Smooth muscle cell (in vitro differentiated cells): ENCODE results near the gene GOSR2. TPM values are rescaled to one million over a fixed set of nuclear protein-coding genes. Genes with fewer than 3 reads are reported as not detected.

Experiments used
- DNase-seq: peaks from one replicate; lab custom pipeline; 2025; ENCODE audit not compliant: unreplicated experiment; lab: John Stamatoyannopoulos, UW
- H2AFZ ChIP-seq: fragments of 200-600 bp; sonication (generic); 2 replicates; pipeline ENCODE4 v1.6.0; 2016; ENCODE audit warnings: antibody characterized with exemption, low read depth, mild to moderate bottlenecking
- H3F3A ChIP-seq: fragments of 200-600 bp; sonication (generic); 2 replicates; pipeline ENCODE4 v1.6.0; 2017; ENCODE audit warnings: antibody characterized with exemption, low read depth
- H3K27ac ChIP-seq: fragments of 200-600 bp; sonication (generic); 2 replicates; pipeline ENCODE4 v1.5.1; 2016; ENCODE audit warnings: low read depth, mild to moderate bottlenecking
- H3K27me3 ChIP-seq: fragments of 200-600 bp; sonication (generic); 2 replicates; pipeline ENCODE4 v1.6.1; 2016; ENCODE audit warnings: low read depth, mild to moderate bottlenecking
- H3K36me3 ChIP-seq: fragments of 200-600 bp; sonication (generic); 2 replicates; pipeline ENCODE4 v1.5.1; 2016; ENCODE audit warnings: low read depth
- H3K4me1 ChIP-seq: fragments of 200-600 bp; sonication (generic); 2 replicates; pipeline ENCODE4 v1.5.1; 2016; ENCODE audit warnings: low read depth
- H3K4me2 ChIP-seq: fragments of 200-600 bp; sonication (generic); 2 replicates; pipeline ENCODE4 v1.6.0; 2016; ENCODE audit warnings: mild to moderate bottlenecking
- H3K4me3 ChIP-seq: fragments of 200-600 bp; sonication (generic); 2 replicates; pipeline ENCODE4 v1.5.1; 2016; ENCODE audit warnings: mild to moderate bottlenecking
- H3K79me2 ChIP-seq: fragments of 200-600 bp; sonication (generic); 2 replicates; pipeline ENCODE4 v1.6.0; 2016; ENCODE audit warnings: low read depth, mild to moderate bottlenecking
- H3K9ac ChIP-seq: fragments of 200-600 bp; sonication (generic); 2 replicates; pipeline ENCODE4 v1.6.0; 2016; ENCODE audit warnings: low read depth
- H3K9me3 ChIP-seq: fragments of 200-600 bp; sonication (generic); replicated peaks from 2 replicates; pipeline ENCODE4 v1.5.1; 2016; ENCODE audit warnings: low read depth
- H4K20me1 ChIP-seq: fragments of 200-600 bp; sonication (generic); 2 replicates; pipeline ENCODE4 v1.6.0; 2016; ENCODE audit warnings: low read depth
- whole genome bisulfite sequencing: methylation state at CpG from one replicate; pipeline ENCODE4 v1.1.7; 2016; ENCODE audit warnings: low lambda C conversion rate; 5-methylcytosine and 5-hydroxymethylcytosine counted together
- polyA plus RNA-seq: library from polyadenylated mRNA; unstranded; fragments of >200 nt; fragmentation: Nextera tagmentation; extraction: Ambion mirVana; gene quantifications from 2 replicates; pipeline ENCODE4 v1.2.1, GENCODE V29; 2016
- total RNA-seq: library from RNA; depleted of rRNA; stranded (reverse); fragments of >200 nt; gene quantifications from 2 replicates; pipeline ENCODE4 v1.2.3, GENCODE V29; 2014
- TF ChIP-seq, protein P1 (sequence below): fragments of 200-600 bp; sonication (generic); IDR thresholded peaks from 2 replicates; pipeline ENCODE4 v1.5.1; 2017; ENCODE audit warnings: borderline replicate concordance, mild to moderate bottlenecking, antibody characterized with exemption; ENCODE audit not compliant: insufficient read depth, poor library complexity, severe bottlenecking

The GOSR2 gene
- total and polyA plus RNA-seq, 2 experiments from 2014 or later = 38.0 to 64.5 TPM

DNA sequence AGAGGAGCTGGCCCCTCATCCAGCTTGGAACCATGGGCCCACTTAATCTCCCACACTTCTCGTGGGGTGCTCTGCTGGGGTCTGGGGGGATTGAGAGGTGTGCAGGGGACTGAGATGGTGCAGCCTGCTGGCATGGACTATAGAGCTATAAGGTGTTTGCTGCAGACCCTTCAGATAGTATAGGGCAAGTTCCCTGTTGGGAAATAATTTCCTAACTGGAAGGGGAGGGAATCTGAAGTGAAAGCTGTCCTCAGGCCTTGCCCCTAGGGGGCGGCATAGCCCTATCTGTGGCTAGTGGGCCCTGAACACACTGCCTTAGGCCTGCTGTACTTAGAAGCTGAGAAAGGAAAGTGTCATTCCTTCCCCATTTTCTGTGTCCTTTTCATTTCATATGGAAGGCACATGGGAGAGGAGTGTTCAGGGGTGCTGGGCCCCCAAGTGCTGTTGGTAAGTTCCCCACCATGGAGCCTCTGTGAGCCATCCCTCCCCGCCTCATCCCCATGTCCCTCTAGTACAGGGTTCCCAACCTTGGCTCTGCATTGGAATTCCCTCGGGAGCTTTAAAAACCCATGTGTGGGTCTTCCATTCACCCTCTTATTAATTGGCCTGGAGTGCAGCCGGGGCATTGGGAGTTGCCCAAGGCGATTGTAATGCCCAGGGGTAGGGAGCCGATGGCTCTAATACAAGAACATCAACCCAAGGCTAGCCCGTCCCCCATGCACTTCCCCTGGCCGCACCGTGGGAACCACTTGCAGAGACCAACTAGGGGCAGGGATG is 19.7 kb downstream of the GOSR2 start:
- Histone ChIP-seq H3K27ac (no peak overlapping the region), H3K9me3 (no peaks in the 10 kb centered on the region), H3K36me3 (peaks cover 2% of the 10 kb centered on the region), H3K4me1 (peaks cover 10% of the 10 kb centered on the region), H3K79me2 (no peaks in the 10 kb centered on the region), H3K4me3 (no peak overlapping the region), H3F3A (peaks cover 12% of the 10 kb centered on the region), H3K9ac (no peak overlapping the region), H3K4me2 (peak overlapping the region; percentile 55), H4K20me1 (peaks cover 35% of the 10 kb centered on the region), H2AFZ (no peak overlapping the region), H3K27me3 (no peaks in the 10 kb centered on the region)
- 80% methylated on average over 10 of the region's 10 CpGs for WGBS
- peak; percentile 25 for DNase-seq
- TF ChIP-seq, protein P1, sequence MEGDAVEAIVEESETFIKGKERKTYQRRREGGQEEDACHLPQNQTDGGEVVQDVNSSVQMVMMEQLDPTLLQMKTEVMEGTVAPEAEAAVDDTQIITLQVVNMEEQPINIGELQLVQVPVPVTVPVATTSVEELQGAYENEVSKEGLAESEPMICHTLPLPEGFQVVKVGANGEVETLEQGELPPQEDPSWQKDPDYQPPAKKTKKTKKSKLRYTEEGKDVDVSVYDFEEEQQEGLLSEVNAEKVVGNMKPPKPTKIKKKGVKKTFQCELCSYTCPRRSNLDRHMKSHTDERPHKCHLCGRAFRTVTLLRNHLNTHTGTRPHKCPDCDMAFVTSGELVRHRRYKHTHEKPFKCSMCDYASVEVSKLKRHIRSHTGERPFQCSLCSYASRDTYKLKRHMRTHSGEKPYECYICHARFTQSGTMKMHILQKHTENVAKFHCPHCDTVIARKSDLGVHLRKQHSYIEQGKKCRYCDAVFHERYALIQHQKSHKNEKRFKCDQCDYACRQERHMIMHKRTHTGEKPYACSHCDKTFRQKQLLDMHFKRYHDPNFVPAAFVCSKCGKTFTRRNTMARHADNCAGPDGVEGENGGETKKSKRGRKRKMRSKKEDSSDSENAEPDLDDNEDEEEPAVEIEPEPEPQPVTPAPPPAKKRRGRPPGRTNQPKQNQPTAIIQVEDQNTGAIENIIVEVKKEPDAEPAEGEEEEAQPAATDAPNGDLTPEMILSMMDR = peak; percentile 87

DNA sequence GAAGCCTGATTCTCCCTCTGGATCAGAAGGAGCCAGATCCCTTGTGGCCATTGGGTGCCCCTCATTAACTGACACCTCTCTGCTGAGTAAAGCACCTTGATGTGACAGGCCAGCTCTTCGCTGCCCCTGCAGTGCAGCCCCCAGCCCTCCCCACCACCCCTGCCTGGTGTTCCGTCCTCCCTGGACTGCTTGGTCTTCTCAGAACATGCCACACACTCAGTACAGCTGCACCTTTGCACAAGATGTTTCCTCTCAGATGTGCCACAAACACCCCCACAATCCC is 20.2 kb downstream of the GOSR2 start:
- no peak overlapping the region for H3K9ac ChIP-seq
- no peaks in the 10 kb centered on the region for H3K9me3 ChIP-seq
- H2AFZ ChIP-seq = no peak overlapping the region
- peaks cover 12% of the 10 kb centered on the region for H3F3A ChIP-seq
- TF ChIP-seq, protein P1 = no peak
- H3K4me1 ChIP-seq = peaks cover 10% of the 10 kb centered on the region
- peaks cover 31% of the 10 kb centered on the region for H4K20me1 ChIP-seq
- H3K4me2 ChIP-seq = peak overlapping the region; percentile 55
- no peak overlapping the region for H3K27ac ChIP-seq
- 83% methylated on average over 1 of the region's 2 CpGs for WGBS
- no peak for DNase-seq
- no peaks in the 10 kb centered on the region for H3K79me2 ChIP-seq
- no peaks in the 10 kb centered on the region for H3K36me3 ChIP-seq
- no peaks in the 10 kb centered on the region for H3K27me3 ChIP-seq
- no peak overlapping the region for H3K4me3 ChIP-seq

DNA sequence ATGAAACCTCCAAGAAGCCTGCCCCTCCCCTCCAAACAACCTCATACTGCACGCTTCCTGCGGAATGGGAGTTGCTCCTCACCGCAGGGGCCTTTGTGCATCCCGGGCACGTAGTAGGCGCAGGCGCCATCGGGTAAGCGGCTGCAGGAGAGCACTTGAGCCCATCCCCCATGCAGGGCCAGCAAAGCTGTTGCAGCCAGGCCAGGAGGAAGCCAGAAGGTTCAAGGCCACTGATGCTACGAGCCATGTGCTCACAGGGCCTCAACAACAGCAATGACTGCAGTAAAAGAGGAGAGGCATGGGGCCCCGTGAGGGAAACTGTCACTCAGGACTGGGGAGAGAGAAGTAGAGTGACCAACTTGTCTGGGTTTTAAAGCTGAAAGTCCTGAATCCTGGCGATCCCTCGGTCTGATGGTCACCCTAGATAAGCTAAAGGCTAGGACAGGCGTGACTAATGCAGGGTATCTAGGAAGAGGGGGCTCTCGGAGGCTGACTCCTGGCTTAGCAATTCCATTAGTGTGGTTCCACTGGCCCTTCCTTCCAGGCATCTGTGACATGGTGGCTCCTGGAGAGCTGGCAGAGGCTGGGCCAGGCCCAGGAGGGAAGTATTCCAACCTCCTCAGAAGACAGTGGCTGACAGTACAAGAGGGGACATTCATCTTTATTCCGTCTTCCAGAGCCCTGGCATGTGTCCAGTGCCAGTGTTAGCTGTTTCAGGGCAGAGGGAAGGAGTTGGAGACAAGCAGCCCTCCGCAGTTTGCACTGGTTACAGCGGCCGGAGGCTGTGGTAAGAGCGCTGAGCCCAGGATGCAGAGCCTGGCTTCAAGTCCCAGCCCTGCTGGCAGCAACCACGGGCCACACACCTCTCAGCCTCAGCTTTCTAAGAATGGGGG is 20.8 kb downstream of the GOSR2 start:
- Histone ChIP-seq H3F3A (peaks cover 12% of the 10 kb centered on the region), H3K9me3 (no peaks in the 10 kb centered on the region), H2AFZ (no peak overlapping the region), H3K27ac (peak overlapping the region; percentile 2), H3K27me3 (no peaks in the 10 kb centered on the region), H3K79me2 (no peaks in the 10 kb centered on the region), H3K4me3 (no peak overlapping the region), H3K4me1 (peaks cover 10% of the 10 kb centered on the region), H3K4me2 (peak overlapping the region; percentile 55), H4K20me1 (peaks cover 31% of the 10 kb centered on the region), H3K36me3 (no peaks in the 10 kb centered on the region), H3K9ac (no peak overlapping the region)
- WGBS = 37% methylated on average over 21 of the region's 21 CpGs
- DNase-seq = no peak
- TF ChIP-seq, protein P1 = no peak
